NCI-H1436 (cell line): ENCODE measurements around the gene CYP2A7.
"Not testable (repeated sequence)": the region's sequence is repeated elsewhere in the genome, so short reads cannot be mapped to it uniquely, and the experiment has no call there.

Experiments used
- DNase-seq: peaks from one replicate; lab custom pipeline; 2025; lab: John Stamatoyannopoulos, UW

Gene CYP2A7, protein sequence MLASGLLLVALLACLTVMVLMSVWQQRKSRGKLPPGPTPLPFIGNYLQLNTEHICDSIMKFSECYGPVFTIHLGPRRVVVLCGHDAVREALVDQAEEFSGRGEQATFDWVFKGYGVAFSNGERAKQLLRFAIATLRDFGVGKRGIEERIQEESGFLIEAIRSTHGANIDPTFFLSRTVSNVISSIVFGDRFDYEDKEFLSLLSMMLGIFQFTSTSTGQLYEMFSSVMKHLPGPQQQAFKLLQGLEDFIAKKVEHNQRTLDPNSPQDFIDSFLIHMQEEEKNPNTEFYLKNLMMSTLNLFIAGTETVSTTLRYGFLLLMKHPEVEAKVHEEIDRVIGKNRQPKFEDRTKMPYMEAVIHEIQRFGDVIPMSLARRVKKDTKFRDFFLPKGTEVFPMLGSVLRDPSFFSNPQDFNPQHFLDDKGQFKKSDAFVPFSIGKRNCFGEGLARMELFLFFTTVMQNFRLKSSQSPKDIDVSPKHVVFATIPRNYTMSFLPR

DNA sequence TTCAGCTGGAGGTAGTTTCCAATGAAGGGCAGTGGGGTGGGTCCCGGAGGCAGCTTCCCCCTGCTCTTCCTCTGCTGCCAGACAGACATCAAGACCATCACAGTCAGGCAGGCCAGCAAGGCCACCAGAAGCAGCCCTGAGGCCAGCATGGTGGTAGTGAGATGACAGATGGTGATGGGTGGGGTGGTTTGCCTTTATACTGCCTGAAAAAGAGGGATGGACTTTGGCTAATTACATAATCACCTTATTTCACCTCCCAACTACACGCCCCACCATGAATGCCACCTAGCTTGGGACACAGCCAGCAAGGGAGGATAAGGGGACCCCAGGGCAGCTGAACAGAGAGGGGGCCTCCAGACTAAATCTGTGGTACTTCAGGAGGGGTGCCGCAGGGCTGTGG is at the start of gene CYP2A7:
CYP2A7 (minus strand) TSS at position 170 of the 400 bp plus-strand sequence; CDS start at position 149, 21 bp downstream.
- DNase-seq = not testable (repeated sequence)

DNA sequence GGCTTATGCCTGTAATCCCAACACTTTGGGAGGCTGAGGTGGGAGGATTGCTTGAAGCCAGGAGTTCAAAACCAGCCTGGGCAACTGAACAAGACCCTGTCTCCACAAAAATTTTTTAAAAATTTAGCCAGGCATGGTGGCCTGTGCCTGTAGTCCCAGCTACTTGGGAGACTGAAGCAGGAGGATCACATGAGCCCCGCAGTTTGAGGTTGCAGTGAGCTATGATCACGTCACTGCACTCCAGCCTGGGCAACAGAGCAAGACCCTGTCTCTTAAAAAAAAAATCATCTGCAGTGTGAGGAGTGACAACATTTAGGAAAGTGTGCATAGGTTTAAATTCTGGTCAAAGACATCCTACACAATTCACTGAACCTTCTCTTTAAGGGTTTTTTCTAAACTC is 48.8 kb upstream of the CYP2A7 start:
- not testable (repeated sequence) for DNase-seq

DNA sequence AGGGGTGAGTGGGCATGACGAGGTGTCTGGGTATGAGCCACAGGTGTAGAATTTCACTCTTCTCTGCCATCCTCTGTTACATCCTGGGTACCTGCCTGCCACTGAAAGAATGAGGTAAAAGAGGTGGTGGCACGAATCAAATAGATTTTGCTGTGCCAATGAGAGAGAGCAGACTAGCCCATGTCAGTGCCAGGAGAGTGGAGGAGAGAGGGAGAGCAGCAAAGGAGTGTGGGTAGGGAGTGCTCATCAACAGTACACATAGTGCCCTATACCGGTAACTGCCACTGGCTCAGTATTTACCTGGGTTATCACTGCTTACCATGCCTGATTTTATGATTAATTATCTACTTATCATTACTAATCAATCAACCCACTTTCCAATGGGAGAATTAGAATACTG is 47.9 kb upstream of the CYP2A7 start:
- DNase-seq = not testable (repeated sequence)

DNA sequence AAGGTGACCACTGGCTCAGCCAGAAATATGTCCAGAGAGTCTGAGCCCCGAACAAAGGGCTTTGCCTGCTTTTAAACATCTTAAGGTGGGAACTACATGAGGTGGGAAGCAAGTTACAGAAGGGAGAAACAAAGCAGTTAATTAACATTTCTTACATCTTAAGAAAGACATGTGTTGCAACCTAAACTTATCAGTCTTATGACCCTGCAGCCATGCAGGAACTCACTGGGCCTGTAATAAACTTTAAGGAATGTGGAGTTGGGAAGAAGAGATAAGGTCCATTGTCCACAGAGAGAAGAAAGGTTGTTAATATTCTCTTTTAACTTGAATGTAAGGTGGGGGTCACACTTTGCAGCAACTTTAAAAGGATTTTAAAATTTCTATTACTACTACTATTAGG is 46.8 kb upstream of the CYP2A7 start:
- DNase-seq = no peak

DNA sequence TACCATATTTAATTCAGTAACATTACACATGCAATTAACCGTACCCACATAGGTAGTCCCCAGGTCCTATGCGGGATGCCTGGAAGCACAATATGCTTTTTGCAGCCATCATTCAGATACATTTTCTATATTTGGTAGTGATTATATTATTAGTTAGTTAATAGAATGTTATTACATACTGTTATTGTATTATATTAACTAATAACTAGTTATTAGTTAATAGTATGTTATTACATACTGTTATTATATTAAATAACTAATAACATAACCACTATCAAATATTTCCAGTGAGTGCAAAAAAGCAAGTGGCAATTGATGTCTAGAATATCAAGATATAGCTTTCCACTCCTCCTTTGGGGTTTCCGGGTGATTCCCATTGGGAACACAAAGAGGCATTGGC is 45.5 kb upstream of the CYP2A7 start:
- no peak for DNase-seq

DNA sequence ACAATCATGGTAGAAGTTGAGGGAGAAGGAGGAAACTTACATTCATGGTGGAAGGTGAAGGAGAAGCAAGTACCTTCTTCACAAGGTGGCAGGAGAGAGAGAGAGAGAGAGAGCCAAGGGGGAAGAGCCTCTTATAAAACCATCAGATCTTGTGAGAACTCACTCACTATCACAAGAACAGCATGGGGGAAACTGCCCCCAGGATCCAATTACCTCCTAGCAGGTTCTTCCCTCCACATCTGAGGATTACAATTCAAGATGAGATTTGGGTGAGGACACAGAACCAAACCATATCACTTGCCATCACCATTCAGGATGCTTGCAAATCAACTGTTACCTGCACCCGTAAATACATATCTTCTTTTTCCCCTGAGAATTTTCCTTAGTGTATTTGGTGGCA is 44.2 kb upstream of the CYP2A7 start:
- DNase-seq = not testable (repeated sequence)

DNA sequence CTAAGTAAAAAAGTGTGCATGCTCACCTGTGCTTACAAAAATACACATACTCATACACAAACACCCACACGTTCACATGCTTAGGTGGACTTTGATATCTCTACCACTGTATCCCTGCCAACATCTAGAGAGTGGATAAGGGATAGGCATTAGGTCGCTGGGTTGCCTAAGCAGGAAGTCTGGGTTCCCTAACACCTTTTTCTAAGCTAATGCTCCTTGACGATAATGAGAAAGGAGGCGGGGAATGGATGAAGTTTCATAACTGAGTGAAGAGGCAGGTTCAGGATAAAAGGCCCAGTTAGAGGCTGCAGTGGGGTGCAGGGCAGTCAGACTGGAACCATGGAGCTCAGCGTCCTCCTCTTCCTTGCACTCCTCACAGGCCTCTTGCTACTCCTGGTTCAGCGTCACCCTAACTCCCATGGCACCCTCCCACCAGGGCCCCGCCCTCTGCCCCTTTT is 41.9 kb upstream of the CYP2A7 start:
- DNase-seq = no peak

DNA sequence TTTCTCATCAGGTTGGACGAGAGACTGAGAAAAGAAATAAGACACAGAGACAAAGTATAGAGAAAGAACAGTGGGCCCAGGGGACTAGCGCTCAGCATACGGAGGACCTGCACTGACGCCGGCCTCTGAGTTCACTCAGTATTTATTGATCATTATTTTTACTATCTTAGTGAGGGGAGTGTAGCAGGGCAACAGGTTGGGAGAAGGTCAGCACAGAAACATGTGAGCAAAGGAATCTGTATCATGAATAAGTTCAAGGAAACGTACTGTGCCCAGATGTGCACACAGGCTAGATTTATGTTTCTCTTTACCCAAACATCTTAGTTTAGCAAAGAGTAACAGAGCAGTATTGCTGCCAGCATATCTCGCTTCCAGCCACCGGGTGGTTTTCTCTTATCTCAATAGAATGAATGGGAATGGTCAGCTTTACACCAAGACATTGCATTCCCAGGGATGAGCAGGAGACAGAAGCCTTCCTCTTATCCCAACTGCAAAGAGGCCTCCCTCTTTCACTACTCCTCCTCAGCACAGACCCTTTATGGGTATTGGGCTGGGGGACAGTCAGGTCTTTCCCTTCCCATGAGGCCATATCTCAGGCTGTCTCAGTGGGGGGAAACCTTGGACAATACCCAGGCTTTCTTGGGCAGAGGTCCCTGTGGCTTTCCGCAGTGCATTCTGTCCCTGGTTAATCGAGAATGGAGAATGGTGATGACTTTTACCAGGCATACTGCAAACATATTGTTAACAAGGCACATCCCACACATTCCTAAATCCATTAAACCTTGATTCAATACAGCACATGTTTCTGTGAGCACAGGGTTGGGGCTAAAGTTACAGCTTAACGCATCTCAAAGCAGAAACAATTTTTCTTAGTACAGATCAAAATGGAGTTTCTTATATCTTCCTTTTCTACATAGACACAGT is 40.5 kb upstream of the CYP2A7 start:
- not testable (repeated sequence) for DNase-seq

DNA sequence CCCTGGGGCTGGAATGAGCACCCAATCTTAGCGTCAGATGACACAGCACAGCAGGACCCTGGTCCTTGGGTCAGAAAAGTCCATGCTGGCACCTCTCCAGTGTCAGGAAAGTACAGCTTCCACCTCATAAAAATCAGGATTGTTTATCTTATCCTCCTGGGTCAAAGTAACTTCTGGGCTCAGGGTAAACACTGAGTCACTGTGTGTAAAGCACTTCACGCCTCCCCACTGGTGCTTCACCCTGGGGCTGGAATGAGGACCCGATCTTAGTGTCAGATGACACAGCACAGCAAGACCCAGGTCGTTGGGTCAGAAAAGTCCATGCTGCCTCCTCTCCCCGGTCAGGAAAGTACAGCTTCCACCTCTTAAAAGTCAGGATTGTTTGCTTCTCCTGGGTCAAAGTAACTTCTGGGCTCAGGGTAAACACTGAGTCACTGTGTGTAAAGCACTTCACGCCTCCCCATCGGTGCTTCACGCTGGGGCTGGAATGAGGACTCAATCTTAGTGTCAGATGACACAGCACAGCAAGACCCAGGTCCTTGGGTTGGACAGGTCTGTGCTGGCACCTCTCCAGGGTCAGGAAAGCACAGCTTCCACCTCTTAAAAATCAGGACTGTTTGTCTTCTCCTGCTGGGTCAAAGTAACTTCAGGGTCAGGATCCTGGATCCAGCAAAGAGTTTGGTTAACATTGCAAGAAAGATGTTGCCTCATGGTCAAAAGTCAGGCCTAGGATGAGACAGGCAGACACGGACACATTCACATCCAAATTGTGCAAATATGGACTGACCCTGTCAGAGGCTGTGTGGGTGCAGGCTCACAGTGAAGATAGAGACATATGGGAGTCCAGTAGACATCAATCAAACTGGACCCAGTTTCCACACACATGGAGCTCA is 39.2 kb upstream of the CYP2A7 start:
- no peak for DNase-seq

DNA sequence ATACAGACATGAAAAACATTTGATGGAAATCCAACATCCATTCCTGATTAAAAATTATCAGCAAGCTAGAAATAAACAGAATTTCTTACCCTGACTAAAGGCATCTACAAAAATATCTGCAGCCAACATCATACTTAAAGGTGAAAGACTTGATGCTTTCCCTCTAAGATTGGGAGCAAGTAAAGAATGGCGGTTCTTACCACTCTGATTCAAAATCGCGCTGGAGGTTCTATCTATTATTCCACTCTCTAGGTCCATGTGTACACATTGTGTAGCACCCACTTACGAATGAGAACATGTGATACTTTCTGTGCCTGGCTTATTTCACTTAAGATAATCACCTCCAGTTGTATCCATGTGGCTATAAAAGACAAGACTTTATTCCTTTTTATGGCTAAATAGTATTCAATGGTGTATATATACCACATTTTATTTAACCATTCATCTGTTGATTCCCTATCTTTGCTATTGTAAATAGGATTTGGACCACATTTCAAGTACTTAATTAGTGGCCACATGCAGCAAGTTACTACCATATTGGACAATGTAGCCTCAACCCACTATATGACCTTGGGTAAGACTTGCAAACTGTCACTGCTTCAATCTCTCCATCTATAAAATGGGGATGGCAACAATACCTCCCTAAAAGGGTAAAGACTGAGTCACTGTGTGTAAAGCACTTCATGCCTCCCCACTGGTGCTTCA is 38.4 kb upstream of the CYP2A7 start:
- no peak for DNase-seq

DNA sequence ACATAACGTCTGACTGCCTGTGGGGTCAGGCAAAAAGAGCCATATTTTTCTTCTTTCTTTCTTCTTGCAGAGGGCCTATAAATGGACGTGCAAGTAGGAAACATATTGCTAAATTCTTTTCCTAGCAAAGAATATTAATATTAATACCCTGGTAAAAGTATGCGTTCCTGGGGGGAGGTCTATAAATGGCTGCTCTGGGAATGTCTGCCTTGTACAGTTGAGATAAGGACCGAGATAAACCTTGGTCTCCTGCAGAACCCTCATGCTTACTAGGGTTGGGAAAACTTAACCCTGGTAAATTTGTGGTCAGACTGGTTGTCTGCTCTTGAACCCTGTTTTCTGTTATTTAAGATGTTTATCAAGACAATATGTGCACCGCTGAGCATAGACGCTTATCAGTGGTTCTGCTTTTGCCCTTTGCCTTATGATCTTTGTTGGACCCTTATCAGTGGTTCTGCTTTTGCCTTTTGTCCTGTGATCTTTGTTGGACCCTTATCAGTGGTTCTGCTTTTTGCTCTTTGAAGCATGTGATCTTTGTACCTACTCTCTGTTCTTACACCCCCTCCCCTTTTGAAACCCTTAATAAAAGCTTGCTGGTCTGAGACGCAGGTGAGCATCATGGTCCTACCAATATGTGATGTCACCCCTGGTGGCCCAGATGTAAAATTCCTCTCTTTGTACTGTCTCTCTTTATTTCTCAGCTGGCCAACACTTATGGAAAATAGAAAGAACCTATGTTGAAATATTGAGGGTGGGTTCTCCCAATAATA is 37.7 kb upstream of the CYP2A7 start:
- DNase-seq = not testable (repeated sequence)

DNA sequence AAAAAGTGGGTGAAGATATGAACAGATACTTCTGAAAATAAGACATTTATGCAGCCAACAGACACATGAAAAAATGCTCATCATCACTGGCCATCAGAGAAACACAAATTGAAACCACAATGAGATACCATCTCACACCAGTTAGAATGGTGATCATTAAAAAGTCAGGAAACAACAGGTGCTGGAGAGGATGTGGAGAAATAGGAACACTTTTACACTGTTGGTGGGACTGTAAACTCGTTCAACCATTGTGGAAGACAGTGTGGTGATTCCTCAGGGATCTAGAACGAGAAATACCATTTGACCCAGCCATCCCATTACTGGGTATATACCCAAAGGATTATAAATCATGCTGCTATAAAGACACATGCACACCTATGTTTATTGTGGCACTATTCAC is 36.3 kb upstream of the CYP2A7 start:
- DNase-seq = not testable (repeated sequence)

DNA sequence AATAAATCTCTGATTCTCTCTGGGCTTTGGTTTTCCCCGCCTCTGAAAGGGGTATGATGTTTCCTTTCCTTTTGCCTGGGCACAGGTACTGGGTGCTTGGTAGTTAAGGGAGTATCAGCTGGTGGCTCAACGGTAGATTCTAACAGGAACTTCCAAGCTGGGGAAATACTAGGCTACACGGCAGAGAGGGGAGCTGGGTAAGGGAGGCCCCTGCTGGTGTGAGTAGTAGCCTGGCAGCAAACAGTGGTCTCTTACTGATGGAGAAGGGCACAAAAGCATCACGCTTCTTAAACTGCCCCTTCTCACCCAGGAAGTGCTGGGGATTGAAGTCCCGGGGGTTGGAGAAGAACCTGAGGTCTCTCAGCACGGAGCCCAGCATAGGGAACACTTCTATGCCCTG is 26.9 kb upstream of the CYP2A7 start:
- DNase-seq = no peak

DNA sequence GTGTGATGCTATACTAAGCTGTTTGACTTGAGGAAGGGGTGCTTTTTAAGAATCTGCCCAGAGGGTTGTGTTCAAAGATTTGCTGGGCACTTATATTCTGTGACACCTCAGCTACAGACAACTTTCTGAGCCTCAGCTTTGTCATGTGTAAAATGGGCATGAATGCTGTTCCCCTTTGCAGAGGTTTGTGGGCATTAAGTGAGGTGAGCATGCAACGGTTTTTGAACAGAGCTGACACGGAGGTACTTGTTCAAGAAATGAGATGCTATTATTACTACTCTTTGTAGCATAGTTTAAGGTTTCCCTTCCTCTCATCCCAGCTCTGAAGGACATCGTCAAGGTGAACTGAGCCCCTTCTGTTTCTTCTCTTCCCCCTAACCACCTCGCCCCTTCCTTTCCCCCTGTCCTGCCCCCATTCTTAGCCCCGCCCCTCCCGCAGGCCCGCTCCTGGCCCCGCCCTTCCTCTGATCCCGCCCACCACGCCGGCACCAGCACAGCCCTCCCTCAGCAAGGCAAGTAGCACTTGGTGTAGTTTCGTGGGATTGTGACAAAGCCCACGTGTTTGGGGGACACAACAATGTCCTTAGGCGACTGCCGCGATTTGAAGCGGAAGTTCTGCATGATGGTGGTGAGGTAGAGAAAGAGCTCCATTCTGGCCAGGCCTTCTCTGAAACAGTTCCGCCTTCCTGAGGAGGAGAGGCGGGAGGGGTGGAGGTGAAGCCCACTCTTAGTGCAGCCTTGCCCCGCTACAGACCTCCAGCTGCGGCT is 26.1 kb upstream of the CYP2A7 start:
- DNase-seq = no peak

DNA sequence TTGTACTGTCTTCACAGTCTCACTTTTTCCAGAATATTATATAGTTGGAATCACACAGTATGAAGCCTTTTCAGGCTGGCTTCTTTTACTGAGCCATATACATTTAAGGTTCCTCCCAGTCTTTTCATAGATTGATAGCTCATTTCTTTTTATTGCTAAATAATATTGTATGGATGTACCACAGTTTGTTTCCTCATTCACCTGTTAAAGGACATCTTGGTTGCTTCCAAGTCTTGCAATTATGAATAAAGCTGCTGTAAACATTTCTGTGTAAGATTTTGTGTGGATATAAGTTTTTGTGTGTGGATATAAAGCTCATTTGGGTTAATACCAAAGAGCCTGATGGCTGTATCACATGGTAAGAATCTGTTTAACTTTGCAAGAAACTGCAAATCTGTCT is 24.5 kb upstream of the CYP2A7 start:
- DNase-seq = no peak

DNA sequence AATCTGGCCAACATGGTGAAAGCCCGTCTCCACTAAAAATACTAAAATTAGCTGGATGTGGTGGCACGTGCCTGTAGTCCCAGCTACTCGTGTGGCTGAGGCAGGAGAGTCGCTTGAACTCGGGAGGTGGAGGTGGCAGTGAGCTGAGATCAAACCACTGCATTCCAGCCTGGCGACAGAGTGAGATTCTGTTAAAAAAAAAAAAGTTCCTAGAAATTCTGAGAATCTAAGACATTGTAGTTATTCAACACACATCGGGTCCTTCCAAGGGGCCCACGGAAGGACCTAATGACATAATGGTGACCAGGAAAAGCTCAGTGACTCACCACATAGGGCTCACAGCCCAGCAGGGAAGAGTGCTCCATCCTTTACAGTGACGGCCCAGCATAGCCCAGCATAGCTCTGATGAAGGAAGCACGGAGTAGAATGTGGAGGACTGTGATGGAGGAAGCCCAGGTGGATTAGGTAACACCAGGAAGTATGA is 22.7 kb upstream of the CYP2A7 start:
- not testable (repeated sequence) for DNase-seq

DNA sequence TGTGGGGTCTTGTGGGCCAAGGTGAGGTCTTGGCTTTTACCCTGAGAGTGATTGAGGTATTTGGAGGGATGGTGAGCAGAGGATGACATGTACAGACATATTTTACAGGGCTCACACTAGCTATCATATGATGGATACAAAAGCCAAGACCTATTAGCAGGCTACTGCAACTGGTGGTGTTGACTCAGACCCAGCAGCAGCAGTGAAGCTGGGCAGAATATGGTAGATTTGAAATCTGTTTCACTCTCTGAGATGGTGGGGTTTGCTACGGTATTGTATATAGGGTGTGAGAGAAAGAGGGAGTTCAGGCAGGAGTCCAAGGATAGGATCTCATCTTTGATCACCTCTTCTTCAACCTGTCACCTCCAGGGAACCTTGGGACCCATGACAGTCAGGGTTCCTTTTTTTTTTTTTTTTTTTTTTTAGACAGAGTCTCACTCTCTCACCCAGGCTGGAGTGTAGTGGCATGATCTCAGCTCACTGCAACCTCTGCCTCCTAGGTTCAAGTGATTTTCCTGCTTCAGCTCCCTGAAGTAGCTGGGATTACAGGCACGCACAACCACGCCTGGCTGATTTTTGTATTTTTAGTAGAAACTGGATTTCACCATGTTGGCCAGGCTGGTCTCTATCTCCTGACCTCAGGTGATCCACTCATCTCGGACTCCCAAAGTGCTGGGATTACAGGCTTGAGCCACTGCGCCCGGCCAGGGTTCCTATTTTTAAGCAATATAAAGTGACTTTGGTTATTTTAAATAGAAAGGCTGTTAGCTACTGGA is 20.1 kb upstream of the CYP2A7 start:
- DNase-seq = not testable (repeated sequence)

DNA sequence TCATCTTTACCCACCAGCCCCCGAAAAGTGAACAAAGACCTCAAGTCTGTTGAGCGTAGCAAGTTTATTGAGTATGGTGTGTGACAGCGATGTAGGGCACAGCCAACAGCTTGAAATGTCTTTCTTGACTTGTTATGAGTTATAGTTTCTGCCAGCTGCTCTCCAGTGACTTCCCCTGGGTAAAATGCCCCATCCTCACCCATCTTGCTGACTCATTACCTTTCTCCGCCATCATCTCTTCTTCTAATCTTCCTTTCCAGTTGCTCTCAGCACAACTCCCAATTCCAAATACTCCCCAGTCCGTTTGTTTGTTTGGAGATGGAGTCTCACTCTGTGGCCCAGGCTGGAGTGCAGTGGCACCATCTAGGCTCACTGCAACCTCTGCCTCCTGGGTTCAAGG is 18.5 kb upstream of the CYP2A7 start:
- not testable (repeated sequence) for DNase-seq
